NOMO-1 (cell line): Measurements from ENCODE around the gene ABI3BP.
A peak's percentile ranks its signal among the peaks of the same experiment; 100 is the strongest.

ENCODE experiments used
- DNase-seq, 2 experiments: peaks; one replicate each; lab custom pipeline; 2025; ENCODE audit not compliant: unreplicated experiment in 2 of 2; lab: John Stamatoyannopoulos, UW

ABI3BP gene

DNA sequence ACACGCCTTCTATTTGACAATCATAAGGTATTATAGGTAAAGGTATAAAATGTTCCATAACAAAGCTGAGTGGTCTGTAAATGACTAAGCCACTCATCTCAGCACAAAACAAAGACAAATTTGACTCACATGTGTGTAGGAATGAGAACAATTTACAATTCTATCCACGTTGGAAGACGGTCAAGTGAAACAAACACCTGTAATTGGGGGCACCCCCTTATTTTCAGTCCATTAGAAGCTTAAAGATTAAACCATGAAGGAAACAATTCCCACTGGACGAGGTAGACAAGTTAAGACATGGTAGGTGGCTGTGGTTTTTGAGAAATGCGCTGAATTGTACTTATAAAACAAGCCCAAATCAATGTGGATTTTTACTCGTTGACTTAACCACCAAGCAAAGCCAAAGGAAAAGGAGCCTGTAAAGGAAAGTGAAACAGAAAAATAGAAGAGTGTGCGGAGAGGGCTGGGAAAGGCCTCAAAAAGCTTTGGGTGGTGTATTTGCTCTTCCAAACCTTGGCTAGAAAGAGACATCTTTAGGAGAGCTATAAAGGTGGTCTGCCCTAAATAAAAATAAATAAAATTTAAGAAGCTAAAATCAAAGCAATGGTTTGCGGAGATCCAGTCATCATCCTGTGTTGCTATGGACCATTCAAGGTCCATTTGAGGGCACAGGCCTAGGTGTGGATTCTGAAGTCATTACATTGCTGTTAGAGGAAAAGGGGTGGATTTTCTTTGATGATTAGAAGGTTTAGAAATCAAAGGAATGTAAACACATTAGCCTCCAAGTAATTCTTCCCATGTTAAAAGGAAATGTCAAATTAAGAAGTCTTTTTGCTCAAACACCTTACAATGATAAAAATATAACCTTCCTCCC is 148.9 kb downstream of the ABI3BP start:
- no peak for DNase-seq

DNA sequence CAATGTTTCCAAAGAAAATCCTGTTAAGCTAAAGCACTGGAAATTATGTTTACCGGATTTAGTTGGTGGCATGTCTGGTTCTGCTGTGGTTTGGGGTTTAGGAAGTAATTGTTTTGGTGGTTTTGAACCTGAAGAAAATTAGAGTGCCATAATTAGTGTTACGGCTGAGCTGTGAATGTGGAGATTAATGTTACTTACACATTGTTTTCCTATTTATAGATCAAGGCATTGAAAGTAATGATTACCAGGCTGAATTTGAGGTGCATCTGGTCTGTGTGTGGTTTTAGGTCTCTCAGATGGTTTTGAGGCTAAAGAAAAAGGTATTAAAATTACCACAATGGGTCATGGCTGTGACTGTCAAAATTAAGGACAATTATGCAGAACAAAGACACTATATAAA is 155.1 kb downstream of the ABI3BP start:
- DNase-seq = no peak

GRCh38 chr3:100836661-100837060 is 156.6 kb downstream of the ABI3BP start:
- DNase-seq = no peak

GRCh38 chr3:100834332-100834731 is 158.9 kb downstream of the ABI3BP start:
- DNase-seq = no peak

DNA sequence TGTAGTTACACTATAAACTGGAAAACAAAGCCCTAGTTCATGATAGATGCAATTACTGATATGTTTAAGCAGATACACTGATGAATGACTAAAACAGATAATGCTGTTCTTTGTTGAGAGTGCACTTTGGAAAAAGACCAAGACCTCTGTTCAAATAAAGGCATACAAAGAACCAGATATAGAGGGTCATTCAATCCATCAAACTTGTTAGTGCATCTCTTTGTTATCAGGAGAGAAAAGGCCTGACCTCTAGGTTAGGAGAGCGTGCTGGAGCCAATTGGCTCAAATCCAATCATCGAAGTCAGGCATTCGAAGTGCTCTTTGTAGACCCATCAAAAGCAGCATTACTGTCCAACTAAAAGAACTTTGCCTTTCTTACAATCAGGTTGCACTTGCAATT is 159.7 kb downstream of the ABI3BP start:
- no peak for DNase-seq

GRCh38 chr3:100831629-100832028 is 161.6 kb downstream of the ABI3BP start:
- no peak for DNase-seq

- DNase-seq = no peak
Measured at GRCh38 chr3:100830931-100831330, 162.3 kb downstream of the ABI3BP start.

DNA sequence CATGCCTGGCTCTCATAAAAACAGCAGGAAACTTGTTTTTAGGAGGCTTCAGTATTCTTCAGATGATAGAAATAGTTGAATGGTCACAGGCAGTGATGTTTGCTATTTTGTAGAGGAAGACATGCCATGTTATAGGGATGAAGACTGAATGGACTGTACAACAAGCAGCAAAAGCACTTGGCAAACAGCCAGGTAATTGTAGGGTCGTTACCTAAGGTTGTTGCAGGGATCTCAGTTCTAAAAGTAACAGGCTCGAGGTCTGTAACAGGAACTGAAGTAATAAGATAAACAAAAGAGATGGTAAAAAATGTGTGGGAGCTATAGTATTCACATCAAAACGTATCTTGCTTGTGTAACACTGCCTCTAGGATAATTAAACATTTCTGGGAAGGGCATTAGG is 167.6 kb downstream of the ABI3BP start:
- DNase-seq = no peak

GRCh38 chr3:100815583-100815982 is 177.6 kb downstream of the ABI3BP start:
- no peak for DNase-seq

DNA sequence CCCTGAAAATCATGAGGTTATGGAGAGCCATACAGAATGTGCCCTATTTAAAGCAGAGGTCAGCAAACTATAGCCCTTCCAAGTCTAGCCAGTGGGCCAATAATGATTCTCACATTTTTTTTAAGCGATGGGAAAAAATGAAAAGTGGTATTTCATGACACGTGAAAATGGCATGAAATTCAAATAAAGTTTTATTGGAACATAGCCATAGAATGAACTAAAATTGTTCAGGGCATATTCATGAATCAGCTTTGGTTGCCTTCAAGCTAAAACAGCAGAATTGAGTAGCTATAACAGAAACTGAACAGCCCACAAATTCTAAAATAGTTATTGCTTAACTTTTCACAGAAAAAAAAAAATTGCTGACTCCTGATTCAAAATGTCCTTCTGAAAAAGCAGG is 179.4 kb downstream of the ABI3BP start:
- DNase-seq = no peak

DNA sequence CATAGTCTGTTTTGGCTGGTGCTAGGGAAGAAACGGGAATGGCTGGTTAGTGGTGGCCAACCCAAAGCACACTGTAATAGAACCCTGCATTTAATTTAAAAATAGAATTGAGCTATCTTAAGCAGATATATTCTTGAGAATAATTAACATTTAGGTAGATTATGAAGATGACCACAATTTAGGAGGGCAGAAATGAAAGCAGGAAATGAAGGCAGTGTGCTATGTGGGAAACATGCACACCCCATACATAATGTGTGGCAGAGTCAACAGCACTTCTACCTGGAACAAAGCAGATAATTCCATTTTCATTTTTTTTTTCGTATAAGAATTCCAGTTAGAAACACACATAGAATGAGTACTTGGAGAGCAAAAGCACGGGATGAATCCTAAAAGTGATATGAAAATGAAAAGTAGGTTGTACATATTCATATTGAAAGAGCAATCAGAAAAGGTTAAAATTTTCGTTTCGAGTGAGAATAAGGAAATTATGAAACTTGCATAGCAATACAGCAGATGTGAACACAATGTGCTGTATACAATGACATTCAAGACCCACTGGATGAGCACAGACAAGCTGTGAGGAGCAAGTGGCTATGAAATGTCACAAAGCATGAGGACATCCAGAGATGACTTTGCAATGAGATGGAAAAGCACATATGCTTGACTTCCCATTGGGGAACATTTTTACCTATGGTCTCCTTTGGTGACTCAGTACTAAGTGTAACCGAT is 181.3 kb downstream of the ABI3BP start:
- DNase-seq = no peak

GRCh38 chr3:100810671-100811070 is 182.6 kb downstream of the ABI3BP start:
- no peak for DNase-seq

DNA sequence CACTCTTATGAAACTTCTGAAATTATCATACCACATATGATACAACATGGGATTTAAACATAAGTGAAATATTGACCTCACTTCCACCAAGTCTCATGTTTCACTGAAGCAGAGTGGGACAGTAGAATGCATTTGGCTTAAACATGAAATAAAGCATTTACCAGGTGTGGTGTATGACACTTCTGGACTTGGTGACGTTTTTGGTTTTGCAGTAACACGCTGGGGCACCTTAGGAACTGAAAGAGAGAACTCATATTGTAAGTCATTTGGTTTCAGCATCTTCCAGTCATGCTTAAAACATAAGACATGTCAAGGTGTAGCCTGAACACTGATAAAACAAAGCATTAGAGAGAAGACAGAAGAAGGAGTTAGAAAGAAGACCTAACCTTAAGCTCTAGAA is 188.6 kb downstream of the ABI3BP start:
- DNase-seq = no peak

DNA sequence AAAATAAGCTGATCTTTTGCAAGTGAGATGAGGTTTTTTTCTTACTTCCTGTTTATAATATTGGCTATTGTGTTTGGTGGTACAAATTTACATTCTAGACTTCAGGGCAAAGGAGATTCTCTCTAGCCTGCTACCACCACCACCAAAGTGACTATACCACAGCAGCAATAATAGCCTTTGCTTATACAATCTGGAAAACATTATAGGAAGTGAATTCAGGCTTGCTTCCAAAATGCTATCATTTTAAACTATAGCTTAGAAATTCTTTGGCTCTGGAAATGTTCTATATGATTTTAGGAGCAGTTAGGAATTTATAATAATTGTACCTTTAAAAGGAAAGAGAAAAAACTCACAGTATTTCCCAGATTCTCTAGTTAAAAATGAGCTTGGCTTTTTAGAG is 189.5 kb downstream of the ABI3BP start:
- DNase-seq = no peak

- no peak for DNase-seq
Measured at GRCh38 chr3:100802126-100802525, 191.1 kb downstream of the ABI3BP start.

GRCh38 chr3:100798012-100798411 is 195.2 kb downstream of the ABI3BP start:
- DNase-seq = no peak

- peak in 1 of 2 experiments; percentile 5 for DNase-seq
Measured at GRCh38 chr3:100796556-100796955, 196.7 kb downstream of the ABI3BP start.

GRCh38 chr3:100789579-100789978 is 203.6 kb downstream of the ABI3BP start:
- DNase-seq = no peak

GRCh38 chr3:100783619-100784018 is 209.6 kb downstream of the ABI3BP start:
- DNase-seq = no peak

GRCh38 chr3:100782906-100783305 is 210.3 kb downstream of the ABI3BP start:
- no peak for DNase-seq

- no peak for DNase-seq
Measured at GRCh38 chr3:100782348-100782747, 210.9 kb downstream of the ABI3BP start.

DNA sequence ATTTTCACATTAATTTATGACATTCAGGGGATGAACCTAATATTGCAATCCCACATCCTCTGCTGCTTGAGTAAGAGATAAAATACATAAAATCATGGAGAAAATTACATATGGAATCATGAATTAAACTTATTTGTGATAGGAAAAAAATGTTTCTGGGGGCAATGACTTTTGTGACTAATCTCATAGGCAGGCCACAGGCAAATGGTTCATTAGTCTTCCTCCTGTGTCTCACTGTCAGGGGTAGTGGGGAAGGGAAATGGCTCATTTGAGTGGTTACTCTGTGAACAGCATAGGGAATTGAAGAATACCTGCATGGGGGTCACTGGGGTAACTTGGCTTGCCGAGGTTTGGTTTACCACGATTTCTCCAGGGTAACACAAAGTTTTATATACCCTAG is 211.9 kb downstream of the ABI3BP start:
- DNase-seq = no peak
